DMS53 treated with DMSO at 0.1 percent for 48 hours (cell line): Measurements from ENCODE around the gene ICAM3.

Experiments used
- DNase-seq: peaks from one replicate; lab custom pipeline; 2025; ENCODE audit not compliant: unreplicated experiment; lab: John Stamatoyannopoulos, UW

The ICAM3 gene

DNA sequence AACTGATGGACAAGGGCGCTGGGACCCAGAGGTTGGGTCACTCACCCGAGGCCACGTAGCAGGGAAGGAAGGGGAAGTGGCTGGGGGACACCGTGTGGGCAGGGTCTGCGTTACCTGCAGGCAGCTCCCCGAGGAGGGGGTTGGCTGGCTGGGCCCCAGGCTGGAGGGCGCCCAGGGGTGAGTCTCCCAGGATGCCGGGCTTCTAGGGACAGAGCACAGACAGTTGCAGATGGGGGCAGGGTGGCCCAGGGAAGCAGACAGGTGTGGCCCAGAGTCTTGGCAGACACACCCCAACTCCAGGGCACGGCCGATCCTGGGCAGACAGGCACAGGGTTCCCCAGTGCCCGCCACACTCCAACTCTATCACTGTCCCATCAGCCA is 18.0 kb downstream of the ICAM3 start:
- DNase-seq: no peak

- DNase-seq: no peak
Measured at GRCh38 chr19:10320602-10321416, 18.6 kb downstream of the ICAM3 start.

DNA sequence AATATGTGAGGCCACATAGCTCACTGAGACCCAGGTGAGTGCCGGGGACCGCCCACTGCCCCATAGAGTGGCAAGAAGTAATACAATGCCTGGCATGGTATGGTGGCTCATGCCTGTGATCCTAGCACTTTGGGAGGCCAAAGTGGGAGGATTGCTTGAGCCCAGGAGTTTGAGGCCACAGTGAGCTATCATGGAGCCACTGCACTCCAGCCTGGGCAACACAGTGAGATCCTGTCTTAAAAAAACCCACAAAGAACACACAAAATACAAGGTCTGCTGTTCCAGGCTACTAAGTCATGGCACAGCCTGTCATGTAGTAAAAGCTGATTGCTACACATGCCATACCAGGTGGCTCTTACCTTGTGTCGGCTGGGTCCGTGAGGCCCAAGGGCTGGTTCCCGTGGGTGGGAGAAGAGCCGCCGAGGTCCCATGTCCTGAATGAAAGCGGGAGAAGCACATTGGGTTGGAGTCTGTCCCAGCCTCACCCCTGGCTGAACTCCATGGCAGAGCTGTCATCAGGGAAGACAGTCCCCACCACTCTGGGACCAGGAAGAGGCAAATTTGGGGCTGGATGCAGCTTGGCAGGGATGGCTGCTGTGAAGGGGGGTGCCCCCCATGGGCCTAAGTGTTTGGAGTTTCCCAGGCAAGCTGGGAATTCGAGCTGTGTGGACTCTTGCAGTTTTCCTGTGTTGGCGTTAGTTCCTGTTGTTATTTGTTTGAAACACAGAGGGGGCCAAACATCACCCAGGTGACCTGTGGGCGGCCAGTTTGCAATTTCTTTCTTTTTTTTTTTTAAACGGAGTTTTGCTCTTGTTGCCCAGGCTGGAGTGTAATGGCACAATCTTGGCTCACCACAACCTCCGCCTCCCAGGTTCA is 20.4 kb downstream of the ICAM3 start:
- no peak for DNase-seq

DNA sequence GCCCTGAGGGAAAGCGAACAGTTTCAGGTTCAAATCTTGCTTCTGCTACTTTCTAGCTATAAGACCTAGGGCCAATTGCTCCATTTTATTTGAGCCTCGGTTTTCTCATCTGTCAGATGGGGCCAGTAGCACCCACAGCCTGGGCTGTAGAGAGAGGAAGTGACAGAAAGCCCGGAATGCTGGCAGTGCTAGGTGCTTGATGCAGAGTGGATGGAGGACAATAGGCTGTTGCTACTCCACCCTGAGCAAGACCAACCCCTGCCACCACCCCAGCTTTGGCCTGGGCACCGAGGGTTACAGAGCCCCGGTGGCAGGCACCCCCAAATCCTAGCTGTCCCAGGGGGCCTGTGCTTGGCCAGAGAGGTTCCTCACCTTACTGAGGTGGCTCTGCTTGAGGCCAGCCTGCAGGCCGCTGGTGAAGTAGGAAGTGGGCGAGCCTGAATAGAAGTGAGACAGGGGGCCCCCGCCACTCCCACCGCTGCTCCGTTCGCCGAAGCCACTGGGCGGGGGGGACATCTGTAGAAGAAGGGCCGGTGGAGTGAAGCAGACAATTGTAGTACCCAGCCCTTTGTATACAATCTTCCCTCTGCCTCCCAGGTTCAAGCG is 21.5 kb downstream of the ICAM3 start:
- no peak for DNase-seq

DNA sequence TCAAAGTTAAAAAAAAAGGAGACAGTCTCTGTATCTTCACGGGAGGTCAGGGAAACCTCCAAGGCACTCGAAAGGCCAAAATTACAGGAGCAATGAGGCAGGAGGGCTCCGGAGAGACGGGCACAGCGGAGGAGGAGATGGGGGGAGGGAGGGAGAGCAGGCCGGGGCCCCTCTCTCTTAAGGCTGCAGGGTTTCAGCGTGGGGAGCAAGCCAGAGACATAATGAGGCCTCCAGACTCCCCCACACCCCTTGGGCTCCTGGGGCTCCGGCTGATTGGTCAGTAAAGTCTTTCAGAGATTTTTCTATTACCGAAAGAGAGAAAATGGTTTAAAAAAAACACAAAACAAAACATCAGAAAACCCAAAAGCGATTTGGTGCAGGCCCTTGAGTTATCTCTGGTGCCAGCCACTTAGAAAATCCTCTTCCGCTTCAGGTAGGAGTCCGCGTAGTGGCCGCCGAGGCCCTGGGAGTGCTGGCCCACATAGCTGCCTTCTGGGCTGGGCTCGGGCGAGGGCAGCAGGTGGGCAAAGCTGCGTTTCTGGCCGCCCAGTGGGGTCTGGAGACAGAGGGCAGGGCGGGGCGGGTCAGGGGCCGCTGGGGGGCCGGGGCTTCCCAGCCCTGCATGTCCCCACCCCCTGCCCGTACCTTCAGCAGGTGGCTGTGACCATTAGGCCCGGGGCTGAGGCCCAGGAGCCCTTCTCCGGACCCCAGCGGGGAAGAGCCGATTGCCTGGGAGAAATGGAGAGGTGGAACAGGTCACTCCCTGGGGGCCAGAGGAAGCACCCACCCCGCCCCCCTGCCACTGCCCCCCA is 22.2 kb downstream of the ICAM3 start:
- DNase-seq: no peak

DNA sequence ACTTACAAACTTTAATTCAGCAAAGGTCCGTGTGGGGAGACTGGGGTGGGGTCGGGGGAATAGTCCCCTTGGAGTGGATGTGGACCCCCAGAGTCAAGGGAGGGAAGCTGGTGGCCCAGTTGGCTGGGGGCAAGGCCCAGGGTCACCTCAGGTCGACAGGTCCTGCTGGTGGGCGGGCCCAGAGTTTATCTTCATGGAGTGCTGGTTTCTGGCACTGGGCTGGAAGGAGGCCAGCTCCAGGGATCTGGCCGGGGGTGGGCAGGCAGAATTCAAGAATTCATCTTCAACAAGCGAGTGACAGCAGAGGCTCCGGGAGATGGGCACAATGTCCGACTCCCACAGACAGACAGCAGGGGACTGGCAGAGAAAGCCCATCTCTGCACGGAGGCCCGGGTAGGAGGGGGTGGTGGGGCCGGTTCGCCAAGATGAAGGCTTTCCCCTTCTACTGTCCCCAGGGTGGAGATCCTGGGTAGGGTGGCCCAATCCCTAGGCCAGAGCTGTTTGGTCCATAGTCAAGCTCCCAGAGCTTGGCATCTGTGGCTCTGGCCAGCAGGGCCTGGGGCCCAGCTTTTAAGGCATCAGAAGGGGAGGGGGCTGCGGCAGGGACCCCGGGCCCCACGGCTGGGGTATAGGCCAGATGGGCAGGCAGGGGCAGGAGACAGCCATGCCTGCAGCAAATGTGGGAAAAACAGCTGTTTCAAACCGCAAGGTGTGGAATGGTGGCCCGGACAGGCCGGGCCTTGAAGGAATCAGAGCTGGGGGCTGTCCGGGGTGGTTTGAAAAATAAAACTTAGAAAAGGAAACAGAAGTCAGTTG is 23.0 kb downstream of the ICAM3 start:
- no peak for DNase-seq

DNA sequence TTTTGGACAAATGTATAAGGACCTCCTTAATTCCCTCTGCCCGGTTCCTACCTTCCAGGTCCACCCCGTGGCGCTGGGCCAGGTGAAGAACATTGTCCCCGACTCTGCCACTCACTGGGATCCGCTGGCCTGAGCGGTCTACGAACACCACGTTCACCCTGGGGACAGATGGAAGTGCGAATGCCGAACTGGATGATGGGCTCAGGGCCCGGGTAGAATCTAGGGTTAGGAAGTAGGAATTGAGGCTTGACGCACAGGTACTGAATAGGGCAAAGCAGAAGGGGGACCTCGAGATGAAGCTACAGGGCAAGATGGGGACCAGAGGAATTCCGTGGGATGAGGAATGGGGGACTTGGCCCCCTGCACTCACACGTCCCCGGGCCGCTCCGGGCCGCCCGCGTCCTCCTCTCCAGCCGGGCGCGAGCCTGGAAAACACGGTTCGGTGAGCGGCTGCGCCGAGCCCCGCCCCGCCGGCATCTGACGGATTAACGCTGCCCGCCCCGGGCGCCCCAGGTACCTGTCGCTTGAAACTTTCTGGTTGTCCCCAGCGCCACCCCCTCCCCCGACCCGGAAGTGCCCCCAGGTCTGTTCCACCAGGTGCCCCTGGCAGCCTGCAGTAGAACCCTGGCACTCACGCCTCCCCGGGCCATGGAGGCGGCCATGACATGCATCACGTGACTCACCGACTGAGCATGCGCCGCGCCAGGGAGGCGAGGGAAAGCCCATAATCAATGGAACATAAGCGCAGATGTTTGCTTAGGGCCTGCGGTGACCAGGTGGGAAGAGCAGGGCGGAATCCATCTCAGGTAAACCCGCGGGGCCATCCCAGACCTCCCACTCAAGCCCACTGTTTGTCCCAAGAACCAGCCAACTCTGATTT is 23.8 kb downstream of the ICAM3 start, which contains the start of gene FDX2:
Gene FDX2 (minus strand): TSS at position 681 of the 880 bp plus-strand sequence. CDS start 19 bp downstream, at position 662.
- DNase-seq: peak; percentile 64

GRCh38 chr19:10309423-10309822 is 30.0 kb downstream of the ICAM3 start, which contains the start of gene ZGLP1:
TSS of gene ZGLP1 (minus strand) at chr19:10309815.
- no peak for DNase-seq

DNA sequence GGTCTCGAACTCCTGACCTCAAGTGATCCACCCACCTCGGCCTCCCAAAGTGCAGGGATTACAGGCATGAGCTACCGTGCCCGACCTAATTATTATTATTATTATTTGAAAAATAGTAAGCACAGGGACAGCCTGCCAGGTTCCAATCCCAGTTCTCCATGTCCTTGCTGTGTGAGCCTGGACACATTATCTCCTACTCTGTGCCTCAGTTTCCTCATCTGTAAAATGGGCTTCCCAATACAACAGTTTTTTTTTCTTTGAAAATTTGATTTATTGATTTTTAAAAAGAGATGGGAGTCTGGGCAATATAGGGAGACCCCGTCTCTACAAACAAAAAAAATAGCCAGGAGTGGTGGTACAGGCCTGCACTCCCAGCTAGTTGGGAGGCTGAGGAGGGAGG is 33.1 kb downstream of the ICAM3 start:
- DNase-seq: no peak

DNA sequence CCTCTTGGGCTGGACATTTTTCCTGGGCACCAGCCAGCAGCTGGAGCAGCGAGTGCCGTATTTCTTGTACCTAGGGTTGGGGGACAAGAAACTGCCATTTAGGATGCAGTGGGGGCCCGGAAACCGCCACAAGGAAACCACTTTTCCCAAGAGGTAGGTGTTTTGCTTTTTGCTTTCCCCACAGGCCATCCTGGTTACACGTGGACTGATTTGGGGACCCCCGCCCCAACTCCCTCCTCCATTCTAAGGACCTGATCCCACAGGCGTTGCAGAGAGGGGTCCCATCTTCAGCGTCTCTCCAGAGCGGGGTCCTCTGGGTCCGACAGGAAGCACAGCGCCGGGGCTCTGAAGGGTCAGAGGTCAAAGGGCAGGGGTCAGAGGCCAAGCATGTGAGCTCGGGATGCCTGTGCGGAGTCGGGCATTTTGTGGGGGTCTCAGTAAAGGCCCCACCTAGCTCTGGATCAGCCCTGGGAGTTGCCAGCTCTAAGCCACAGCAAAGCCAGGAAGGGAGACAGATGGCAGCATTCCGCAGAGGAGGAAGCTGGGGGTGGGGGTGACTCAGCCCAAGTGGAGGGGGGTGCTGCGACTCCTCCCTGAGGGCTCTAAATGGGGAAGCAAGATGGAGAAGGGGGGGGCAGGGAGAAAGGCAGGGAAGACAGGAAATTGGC is 34.2 kb downstream of the ICAM3 start:
- DNase-seq: no peak

GRCh38 chr19:10299545-10300458 is 39.6 kb downstream of the ICAM3 start:
- no peak for DNase-seq

- DNase-seq: no peak
Measured at GRCh38 chr19:10295847-10296591, 43.4 kb downstream of the ICAM3 start.

- DNase-seq: no peak
Measured at GRCh38 chr19:10295305-10295846, 44.0 kb downstream of the ICAM3 start.

DNA sequence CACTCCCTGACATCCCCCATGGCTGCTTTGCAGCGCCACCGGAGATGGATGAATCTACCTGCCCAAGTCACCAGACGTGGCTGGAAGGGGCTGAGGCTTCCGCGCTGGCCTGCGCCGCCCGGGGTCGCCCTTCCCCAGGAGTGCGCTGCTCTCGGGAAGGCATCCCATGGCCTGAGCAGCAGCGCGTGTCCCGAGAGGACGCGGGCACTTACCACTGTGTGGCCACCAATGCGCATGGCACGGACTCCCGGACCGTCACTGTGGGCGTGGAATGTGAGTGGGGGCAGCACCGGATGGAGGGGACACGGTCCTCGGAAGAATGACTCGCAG is 45.1 kb downstream of the ICAM3 start:
- DNase-seq: no peak

DNA sequence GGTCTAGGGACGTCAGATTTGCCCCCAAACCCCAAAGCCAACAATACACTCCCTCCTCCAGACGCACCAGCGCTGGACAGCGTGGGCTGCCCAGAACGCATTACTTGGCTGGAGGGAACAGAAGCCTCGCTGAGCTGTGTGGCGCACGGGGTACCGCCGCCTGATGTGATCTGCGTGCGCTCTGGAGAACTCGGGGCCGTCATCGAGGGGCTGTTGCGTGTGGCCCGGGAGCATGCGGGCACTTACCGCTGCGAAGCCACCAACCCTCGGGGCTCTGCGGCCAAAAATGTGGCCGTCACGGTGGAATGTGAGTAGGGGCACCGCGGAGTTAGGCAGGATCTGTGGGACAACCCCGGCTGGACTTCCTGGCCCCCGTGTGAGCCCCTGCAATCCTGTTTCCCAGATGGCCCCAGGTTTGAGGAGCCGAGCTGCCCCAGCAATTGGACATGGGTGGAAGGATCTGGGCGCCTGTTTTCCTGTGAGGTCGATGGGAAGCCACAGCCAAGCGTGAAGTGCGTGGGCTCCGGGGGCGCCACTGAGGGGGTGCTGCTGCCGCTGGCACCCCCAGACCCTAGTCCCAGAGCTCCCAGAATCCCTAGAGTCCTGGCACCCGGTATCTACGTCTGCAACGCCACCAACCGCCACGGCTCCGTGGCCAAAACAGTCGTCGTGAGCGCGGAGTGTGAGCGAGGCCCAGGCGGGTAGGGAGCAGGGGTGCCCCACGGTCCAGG is 45.6 kb downstream of the ICAM3 start:
- no peak for DNase-seq
